HEK293 (cell line): ENCODE results near the gene GDPD5.

ENCODE experiments used
- CTCF ChIA-PET: fragments of 350-600 bp; formaldehyde crosslinking; extraction: SDS; loops from one replicate; lab custom pipeline; 2021; ENCODE audit warnings: antibody characterized with exemption; lab: Yijun Ruan, JAX
- POLR2A ChIA-PET: fragments of 300-600 bp; formaldehyde crosslinking; extraction: SDS; loops from one replicate; lab custom pipeline; 2020; ENCODE audit warnings: antibody characterized with exemption, inconsistent platforms; lab: Yijun Ruan, JAX
- H3K27ac ChIP-seq: fragments of 200-500 bp; sonication (Bioruptor generic); 2 replicates; pipeline ENCODE4 v1.5.1; 2014; ENCODE audit warnings: low read depth, low read length, control low read depth, inconsistent platforms; ENCODE audit errors: extremely low read depth
- H3K36me3 ChIP-seq, 2 experiments: fragments of 200-500 bp in 1 of 2; sonication (Bioruptor generic) in 1 of 2; 1 replicate in 1 of 2; 2 replicates in 1 of 2; pipeline ENCODE4 v1.5.1; 2014 to 2017; ENCODE audit warnings: inconsistent platforms in 2 of 2, low read length in 2 of 2; ENCODE audit not compliant: control insufficient read depth in 2 of 2, insufficient read depth in 1 of 2
- H3K4me1 ChIP-seq: fragments of 200-500 bp; sonication (Bioruptor generic); 2 replicates; pipeline ENCODE4 v1.5.1; 2014; ENCODE audit warnings: mild to moderate bottlenecking, low read length, inconsistent platforms; ENCODE audit not compliant: control insufficient read depth, insufficient read depth
- H3K4me3 ChIP-seq: 2 replicates; pipeline ENCODE4 v1.5.1; 2011; ENCODE audit warnings: low read depth, mild to moderate bottlenecking, control low read depth, low read length, moderate library complexity
- H3K9me3 ChIP-seq: fragments of 200-500 bp; sonication (Bioruptor generic); 2 replicates; pipeline ENCODE4 v1.5.1; 2014; ENCODE audit warnings: low read depth, low read length, inconsistent platforms; ENCODE audit not compliant: control insufficient read depth, insufficient read depth
- EGR2 ChIP-seq: fragments of 450-650 bp; formaldehyde crosslinking; IDR thresholded peaks from 2 replicates; pipeline ENCODE4 v1.5.1; 2016; ENCODE audit warnings: low read depth, missing biosample characterization, missing genetic modification characterization
- GLIS2 ChIP-seq: fragments of 450-650 bp; formaldehyde crosslinking; IDR thresholded peaks from 2 replicates; pipeline ENCODE4 v1.5.1; 2016; ENCODE audit warnings: missing biosample characterization, missing genetic modification characterization
- KLF7 ChIP-seq: fragments of 450-650 bp; formaldehyde crosslinking; IDR thresholded peaks from 2 replicates; pipeline ENCODE4 v1.5.1; 2016; ENCODE audit warnings: missing biosample characterization, missing genetic modification characterization, borderline replicate concordance
- KLF9 ChIP-seq: fragments of 450-650 bp; formaldehyde crosslinking; IDR thresholded peaks from 2 replicates; pipeline ENCODE4 v1.5.1; 2016; ENCODE audit warnings: missing biosample characterization, missing genetic modification characterization, low read depth
- ZBTB49 ChIP-seq: fragments of 450-650 bp; formaldehyde crosslinking; IDR thresholded peaks from 2 replicates; pipeline ENCODE4 v1.5.1; 2016; ENCODE audit warnings: missing biosample characterization, missing genetic modification characterization, low read depth
- ZNF10 ChIP-seq: fragments of 450-650 bp; formaldehyde crosslinking; IDR thresholded peaks from 2 replicates; pipeline ENCODE4 v1.5.1; 2017; ENCODE audit warnings: missing biosample characterization, missing genetic modification characterization
- ZNF16 ChIP-seq: fragments of 450-650 bp; formaldehyde crosslinking; IDR thresholded peaks from 2 replicates; pipeline ENCODE4 v1.5.1; 2016; ENCODE audit warnings: low read depth, missing biosample characterization, missing genetic modification characterization
- ZNF184 ChIP-seq: fragments of 450-650 bp; IDR thresholded peaks from 2 replicates; pipeline ENCODE4 v1.5.1; 2018; ENCODE audit warnings: missing biosample characterization, mild to moderate bottlenecking, missing genetic modification characterization
- ZNF214 ChIP-seq: fragments of 450-650 bp; formaldehyde crosslinking; IDR thresholded peaks from 2 replicates; pipeline ENCODE4 v1.5.1; 2017; ENCODE audit warnings: missing biosample characterization, mild to moderate bottlenecking, missing genetic modification characterization, borderline replicate concordance
- ZNF335 ChIP-seq: fragments of 450-650 bp; formaldehyde crosslinking; conservative IDR thresholded peaks from 2 replicates; pipeline ENCODE4 v1.5.1; 2016; ENCODE audit warnings: missing biosample characterization, missing genetic modification characterization
- ZNF423 ChIP-seq: fragments of 450-650 bp; formaldehyde crosslinking; IDR thresholded peaks from 2 replicates; pipeline ENCODE4 v1.5.1; 2016; ENCODE audit warnings: missing biosample characterization, missing genetic modification characterization
- ZNF501 ChIP-seq: fragments of 450-650 bp; formaldehyde crosslinking; IDR thresholded peaks from 2 replicates; pipeline ENCODE4 v1.5.1; 2016; ENCODE audit warnings: missing biosample characterization, missing genetic modification characterization
- ZNF529 ChIP-seq: fragments of 450-650 bp; formaldehyde crosslinking; IDR thresholded peaks from 2 replicates; pipeline ENCODE4 v1.5.1; 2017; ENCODE audit warnings: missing genetic modification characterization, missing biosample characterization; ENCODE audit not compliant: insufficient replicate concordance
- ZNF623 ChIP-seq: fragments of 450-650 bp; formaldehyde crosslinking; IDR thresholded peaks from 2 replicates; pipeline ENCODE4 v1.5.1; 2016; ENCODE audit warnings: missing biosample characterization, missing genetic modification characterization
- ZNF701 ChIP-seq: fragments of 450-650 bp; formaldehyde crosslinking; IDR thresholded peaks from 2 replicates; pipeline ENCODE4 v1.5.1; 2016; ENCODE audit warnings: missing biosample characterization, missing genetic modification characterization
- ZNF768 ChIP-seq: fragments of 450-650 bp; formaldehyde crosslinking; IDR thresholded peaks from 2 replicates; pipeline ENCODE4 v1.5.1; 2018; ENCODE audit warnings: missing biosample characterization, mild to moderate bottlenecking, missing genetic modification characterization
- ZNF785 ChIP-seq: fragments of 450-650 bp; formaldehyde crosslinking; IDR thresholded peaks from 2 replicates; pipeline ENCODE4 v1.5.1; 2016; ENCODE audit warnings: missing biosample characterization, missing genetic modification characterization
- ZNF837 ChIP-seq: fragments of 450-650 bp; formaldehyde crosslinking; IDR thresholded peaks from 2 replicates; pipeline ENCODE4 v1.5.1; 2016; ENCODE audit warnings: missing biosample characterization, missing genetic modification characterization
- ZSCAN23 ChIP-seq: fragments of 450-650 bp; formaldehyde crosslinking; IDR thresholded peaks from 2 replicates; pipeline ENCODE4 v1.5.1; 2016; ENCODE audit warnings: missing biosample characterization, missing genetic modification characterization
- TF ChIP-seq, protein P1 (sequence below): fragments of 450-650 bp; formaldehyde crosslinking; IDR thresholded peaks from 2 replicates; pipeline ENCODE4 v1.5.1; 2017; ENCODE audit warnings: missing biosample characterization, missing genetic modification characterization

Gene GDPD5

GRCh38 chr11:75500742-75501141 lies 25.0 kb downstream of the GDPD5 start:
- TF ChIP-seq ZNF184 (tag by site-specific recombination) = no peak
- no peak for TF ChIP-seq ZNF10
- TF ChIP-seq ZNF785 (tag by site-specific recombination) = no peak
- no peak for TF ChIP-seq KLF7 (tag by site-specific recombination)
- no peak for TF ChIP-seq ZNF768 (tag by site-specific recombination)
- no peak for TF ChIP-seq ZNF214 (tag by site-specific recombination)
- no peak for TF ChIP-seq ZNF501 (tag by site-specific recombination)
- no peak for TF ChIP-seq ZBTB49 (tag by site-specific recombination)
- TF ChIP-seq ZNF837 (tag by site-specific recombination) = no peak
- TF ChIP-seq ZNF423 = no peak
- TF ChIP-seq KLF9 = no peak
- TF ChIP-seq GLIS2 (tag by site-specific recombination) = no peak
- TF ChIP-seq ZNF529 (tag by site-specific recombination) = no peak
- no peak for TF ChIP-seq ZNF335 (tag by site-specific recombination)
- TF ChIP-seq ZNF701 (tag by site-specific recombination) = no peak
- Histone ChIP-seq H3K9me3 (no peaks in the 10 kb centered on the region), H3K4me3 (no peak overlapping the region), H3K27ac (no peak overlapping the region), H3K36me3 (no peaks in the 10 kb centered on the region), H3K4me1 (no peaks in the 10 kb centered on the region)
- ChIA-PET POLR2A (no interaction called here), CTCF (no interaction called here)

GRCh38 chr11:75499423-75500190 lies 26.1 kb downstream of the GDPD5 start:
- Histone ChIP-seq H3K4me3 (no peak overlapping the region), H3K36me3 (no peaks in the 10 kb centered on the region), H3K9me3 (no peaks in the 10 kb centered on the region), H3K27ac (no peak overlapping the region), H3K4me1 (no peaks in the 10 kb centered on the region)
- TF ChIP-seq ZNF623 (tag by site-specific recombination) (no peak), ZSCAN23 (tag by site-specific recombination) (no peak), EGR2 (tag by site-specific recombination) (no peak), ZNF16 (tag by site-specific recombination) (no peak)
- TF ChIP-seq, protein P1, sequence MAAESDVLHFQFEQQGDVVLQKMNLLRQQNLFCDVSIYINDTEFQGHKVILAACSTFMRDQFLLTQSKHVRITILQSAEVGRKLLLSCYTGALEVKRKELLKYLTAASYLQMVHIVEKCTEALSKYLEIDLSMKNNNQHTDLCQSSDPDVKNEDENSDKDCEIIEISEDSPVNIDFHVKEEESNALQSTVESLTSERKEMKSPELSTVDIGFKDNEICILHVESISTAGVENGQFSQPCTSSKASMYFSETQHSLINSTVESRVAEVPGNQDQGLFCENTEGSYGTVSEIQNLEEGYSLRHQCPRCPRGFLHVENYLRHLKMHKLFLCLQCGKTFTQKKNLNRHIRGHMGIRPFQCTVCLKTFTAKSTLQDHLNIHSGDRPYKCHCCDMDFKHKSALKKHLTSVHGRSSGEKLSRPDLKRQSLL (tag by site-specific recombination) = no peak
- POLR2A ChIA-PET = interaction anchor here (0.9 to 1.2 kb wide), 3 partner anchors 26 to 31 kb away, joined by 3 read pairs; partner anchors contain the start of gene GDPD5
- CTCF ChIA-PET = interaction anchor here (0.6 to 1.2 kb wide), 6 partner anchors 27 to 1581 kb away, joined by 3 to 6 read pairs (median 4); no protein-coding TSS in a partner anchor
